ENCODE data around the gene INTS2.

The INTS2 gene

GRCh38 chr17:61856035-61856434, 71.7 kb downstream of the INTS2 start:
- Histone ChIP-seq H3K9ac (ENCODE audit: low read length) (no peak overlapping the region), H3K4me3 (ENCODE audit: insufficient read depth, low read length, poor library complexity, severe bottlenecking) (no peak overlapping the region), H3K27me3 (ENCODE audit: low read length) (no peaks in the 10 kb centered on the region), H3K9me3 (ENCODE audit: insufficient read depth, low read length) (no peaks in the 10 kb centered on the region), H3K36me3 (ENCODE audit: low read length) (peaks cover 56% of the 10 kb centered on the region), H4K20me1 (ENCODE audit: low read depth, low read length) (peaks cover 13% of the 10 kb centered on the region), H3K4me2 (ENCODE audit: low read depth, low read length, poor library complexity, severe bottlenecking) (no peak overlapping the region), H3K27ac (ENCODE audit: low read depth, low read length) (no peak overlapping the region), H3K79me2 (ENCODE audit: insufficient read depth, low read length) (peaks cover 67% of the 10 kb centered on the region), H3K9me2 (replicated peaks; ENCODE audit: insufficient read depth, low read length) (no peaks in the 10 kb centered on the region), H3F3A (ENCODE audit: insufficient read depth) (no peaks in the 10 kb centered on the region), H2AFZ (ENCODE audit: low read depth, low read length, severe bottlenecking) (no peak overlapping the region)
- TF ChIP-seq EZH2phosphoT487 (conservative IDR thresholded peaks at IDR 0.05; ENCODE audit: low read length) = no peak

GRCh38 chr17:61852857-61853256, 74.9 kb downstream of the INTS2 start:
- Histone ChIP-seq H3K4me2 (ENCODE audit: low read depth, low read length, poor library complexity, severe bottlenecking) (no peak overlapping the region), H3K9me3 (ENCODE audit: insufficient read depth, low read length) (no peaks in the 10 kb centered on the region), H3K36me3 (ENCODE audit: low read length) (peaks cover 48% of the 10 kb centered on the region), H3K27me3 (ENCODE audit: low read length) (no peaks in the 10 kb centered on the region), H3K4me3 (ENCODE audit: insufficient read depth, low read length, poor library complexity, severe bottlenecking) (no peak overlapping the region), H4K20me1 (ENCODE audit: low read depth, low read length) (peaks cover 13% of the 10 kb centered on the region), H3K9me2 (replicated peaks; ENCODE audit: insufficient read depth, low read length) (no peaks in the 10 kb centered on the region), H3F3A (ENCODE audit: insufficient read depth) (no peaks in the 10 kb centered on the region), H3K79me2 (ENCODE audit: insufficient read depth, low read length) (peaks cover 52% of the 10 kb centered on the region), H3K27ac (ENCODE audit: low read depth, low read length) (no peak overlapping the region), H3K9ac (ENCODE audit: low read length) (no peak overlapping the region), H2AFZ (ENCODE audit: low read depth, low read length, severe bottlenecking) (no peak overlapping the region)
- TF ChIP-seq EZH2phosphoT487 (conservative IDR thresholded peaks at IDR 0.05; ENCODE audit: low read length) (no peak), CTCF (IDR thresholded peaks at IDR 0.05; ENCODE audit: insufficient read depth, low read length, poor library complexity, severe bottlenecking) (no peak)

GRCh38 chr17:61849674-61850073, 78.1 kb downstream of the INTS2 start:
- no peaks in the 10 kb centered on the region for H3K9me2 ChIP-seq (replicated peaks; ENCODE audit: insufficient read depth, low read length)
- H3F3A ChIP-seq (ENCODE audit: insufficient read depth) = peaks cover 10% of the 10 kb centered on the region; the same call in 1 of the 2 replicates
- H3K79me2 ChIP-seq (ENCODE audit: insufficient read depth, low read length) = peaks cover 37% of the 10 kb centered on the region
- TF ChIP-seq EZH2phosphoT487 (conservative IDR thresholded peaks at IDR 0.05; ENCODE audit: low read length) = no peak
- TF ChIP-seq CTCF (IDR thresholded peaks at IDR 0.05; ENCODE audit: insufficient read depth, low read length, poor library complexity, severe bottlenecking) = no peak
- H4K20me1 ChIP-seq (ENCODE audit: low read depth, low read length) = peaks cover 10% of the 10 kb centered on the region; the same call in 1 of the 2 replicates
- no peak overlapping the region for H3K4me2 ChIP-seq (ENCODE audit: low read depth, low read length, poor library complexity, severe bottlenecking)
- no peak overlapping the region for H3K9ac ChIP-seq (ENCODE audit: low read length)
- H3K27me3 ChIP-seq (ENCODE audit: low read length) = no peaks in the 10 kb centered on the region
- no peaks in the 10 kb centered on the region for H3K9me3 ChIP-seq (ENCODE audit: insufficient read depth, low read length)
- H3K27ac ChIP-seq (ENCODE audit: low read depth, low read length) = no peak overlapping the region
- H3K4me3 ChIP-seq (ENCODE audit: insufficient read depth, low read length, poor library complexity, severe bottlenecking) = no peak overlapping the region
- H2AFZ ChIP-seq (ENCODE audit: low read depth, low read length, severe bottlenecking) = no peak overlapping the region
- H3K36me3 ChIP-seq (ENCODE audit: low read length) = peaks cover 53% of the 10 kb centered on the region

GRCh38 chr17:61848896-61849295, 78.9 kb downstream of the INTS2 start:
- Histone ChIP-seq H3F3A (ENCODE audit: insufficient read depth) (peaks cover 10% of the 10 kb centered on the region; the same call in 1 of the 2 replicates), H3K9ac (ENCODE audit: low read length) (no peak overlapping the region), H3K9me2 (replicated peaks; ENCODE audit: insufficient read depth, low read length) (no peaks in the 10 kb centered on the region), H3K4me3 (ENCODE audit: insufficient read depth, low read length, poor library complexity, severe bottlenecking) (no peak overlapping the region), H3K4me2 (ENCODE audit: low read depth, low read length, poor library complexity, severe bottlenecking) (no peak overlapping the region), H4K20me1 (ENCODE audit: low read depth, low read length) (peaks cover 9% of the 10 kb centered on the region; the same call in 1 of the 2 replicates), H3K36me3 (ENCODE audit: low read length) (peaks cover 53% of the 10 kb centered on the region), H3K79me2 (ENCODE audit: insufficient read depth, low read length) (peaks cover 31% of the 10 kb centered on the region), H3K9me3 (ENCODE audit: insufficient read depth, low read length) (no peaks in the 10 kb centered on the region), H3K27ac (ENCODE audit: low read depth, low read length) (no peak overlapping the region), H3K27me3 (ENCODE audit: low read length) (no peaks in the 10 kb centered on the region), H2AFZ (ENCODE audit: low read depth, low read length, severe bottlenecking) (no peak overlapping the region)
- TF ChIP-seq EZH2phosphoT487 (conservative IDR thresholded peaks at IDR 0.05; ENCODE audit: low read length) (no peak), CTCF (IDR thresholded peaks at IDR 0.05; ENCODE audit: insufficient read depth, low read length, poor library complexity, severe bottlenecking) (no peak)
